GM18861 (cell line): Measurements from ENCODE around the gene ZBTB7B.

Experiments
- ATAC-seq: cut with Tn5 transposase; IDR thresholded peaks from one replicate; pipeline ENCODE4 v1.9.1; 2021; ENCODE audit not compliant: unreplicated experiment

ZBTB7B gene

DNA sequence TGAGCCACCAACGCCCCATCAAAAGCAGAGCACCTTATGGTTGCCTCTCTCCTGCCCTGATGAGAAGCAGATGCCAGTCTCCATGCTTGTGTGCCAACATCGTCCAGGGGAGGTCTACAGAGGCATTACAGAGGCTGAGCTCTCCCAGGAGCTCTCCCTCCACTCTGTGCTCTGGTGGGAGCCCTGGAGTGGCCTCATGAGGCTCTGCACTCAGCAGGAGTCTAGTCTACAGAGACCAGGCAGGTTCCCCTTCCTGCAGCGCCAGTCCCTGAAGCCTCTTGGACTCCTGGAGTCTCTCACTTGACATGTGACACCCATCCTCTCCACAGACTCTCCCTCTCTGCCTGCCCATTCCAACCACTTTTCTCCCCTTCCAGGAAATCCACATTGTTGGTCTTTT is 34.4 kb downstream of the ZBTB7B start:
- no peak for ATAC-seq

DNA sequence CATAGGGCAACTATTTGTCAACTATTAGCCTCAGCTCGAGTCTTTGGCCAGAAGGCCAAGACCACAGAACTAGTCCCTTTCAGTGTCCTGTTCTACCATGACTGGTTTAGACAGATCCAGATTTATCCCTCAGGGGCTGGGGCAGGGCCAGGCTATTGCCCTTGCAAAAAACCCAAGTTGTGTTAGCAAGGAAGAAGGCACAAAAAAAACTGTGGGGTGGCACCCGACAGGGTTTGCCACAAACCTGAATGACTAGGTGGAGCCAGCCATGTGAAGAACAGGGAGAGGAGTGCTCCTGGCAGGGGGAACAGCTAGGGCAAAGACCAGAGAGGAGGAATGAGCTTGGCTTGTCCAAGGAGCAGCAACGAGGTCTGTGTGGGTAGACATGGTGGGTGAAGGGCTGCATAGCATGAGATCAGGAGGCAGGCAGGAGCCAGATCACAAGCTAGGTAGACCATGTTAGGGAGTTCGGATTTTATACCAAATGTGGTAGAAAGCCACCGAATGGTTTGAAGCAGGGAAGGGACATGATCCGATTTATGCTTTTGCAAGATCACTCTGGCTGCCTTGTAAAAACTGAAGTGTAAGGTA is 35.3 kb downstream of the ZBTB7B start:
- ATAC-seq = no peak

DNA sequence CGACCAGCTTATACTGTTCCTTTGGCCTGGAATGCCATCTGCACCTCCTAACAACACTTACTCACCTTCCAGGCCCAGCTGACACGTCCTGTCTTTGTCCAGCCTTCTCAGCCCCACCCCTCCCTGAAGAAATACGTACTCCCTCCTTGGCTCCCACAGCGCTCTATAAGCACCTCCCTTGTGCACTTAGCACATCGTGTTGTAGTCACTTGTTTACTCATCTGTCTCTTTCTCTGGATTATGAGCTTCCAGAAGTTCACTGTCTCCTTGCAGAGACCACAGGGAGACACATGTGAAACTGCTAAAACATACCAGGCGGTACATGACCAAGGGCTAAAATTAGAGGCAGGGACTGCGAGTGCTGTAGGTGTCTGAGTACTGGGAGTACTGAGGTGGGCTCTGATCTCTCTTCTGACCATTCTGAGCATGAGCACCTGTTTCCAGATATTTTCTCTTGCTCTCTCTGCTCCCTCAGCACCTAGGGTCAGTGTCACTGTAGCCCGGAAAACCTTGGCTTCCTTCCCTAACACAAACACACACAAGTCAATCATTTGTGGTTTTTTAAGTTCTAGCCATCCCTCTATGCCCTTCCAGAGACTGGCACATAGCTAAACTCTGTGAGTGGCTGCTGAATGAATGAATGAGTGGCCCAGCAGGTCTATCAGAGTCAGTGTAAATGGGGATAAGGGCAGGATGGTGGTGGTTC is 36.2 kb downstream of the ZBTB7B start:
- no peak for ATAC-seq

DNA sequence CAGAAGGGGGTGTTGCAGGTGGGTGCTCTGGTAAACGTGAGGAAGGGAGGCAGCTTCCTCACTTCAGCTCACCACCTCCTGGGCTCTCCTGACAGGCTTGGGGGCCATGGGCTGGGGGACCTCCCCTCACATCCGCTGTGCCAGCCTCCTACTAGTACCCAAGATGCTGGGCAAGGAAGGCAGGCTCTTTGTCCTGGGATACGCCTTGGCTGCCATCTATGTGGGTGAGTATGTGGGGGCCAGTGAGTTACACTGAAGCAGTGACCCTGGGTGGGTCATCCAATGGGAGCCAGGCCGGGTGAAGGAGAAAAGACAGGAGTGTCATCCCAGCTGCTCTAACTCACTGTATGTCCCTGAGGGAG is 36.7 kb downstream of the ZBTB7B start:
- ATAC-seq = no peak

DNA sequence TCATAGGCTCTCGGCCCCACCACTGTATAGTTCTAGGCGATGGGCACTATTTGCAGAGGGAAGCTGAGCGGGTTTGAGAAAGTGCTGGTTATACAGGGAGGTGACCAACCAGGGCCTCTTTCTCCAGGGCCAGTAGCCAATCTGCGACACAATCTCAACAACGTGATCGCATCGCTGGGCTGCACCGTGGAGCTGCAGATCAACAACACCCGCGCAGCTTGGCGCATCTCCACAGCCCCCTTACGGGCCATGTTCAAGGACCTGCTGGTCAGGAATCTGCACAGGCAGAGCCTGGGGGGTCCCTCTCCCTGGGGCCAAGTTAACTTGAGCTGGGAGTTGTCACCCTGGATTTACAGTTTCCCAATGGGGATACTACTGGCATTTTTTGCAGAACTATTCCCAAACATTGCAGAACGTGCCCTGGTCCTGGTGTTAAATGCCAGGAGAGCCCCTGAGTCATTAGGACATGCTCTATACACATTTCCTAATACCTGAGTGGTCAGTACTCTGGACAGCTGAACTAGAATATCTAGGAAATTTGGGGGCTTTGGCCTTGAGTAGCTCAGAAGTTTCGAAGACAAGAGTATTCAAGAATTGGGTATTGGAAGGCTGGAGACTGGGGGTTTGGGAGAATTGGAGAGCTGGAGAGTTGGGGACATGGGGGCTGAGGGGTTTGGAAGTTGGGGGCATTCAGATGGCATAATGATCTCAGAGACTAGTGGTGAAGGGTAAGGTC is 37.9 kb downstream of the ZBTB7B start:
- ATAC-seq = no peak

DNA sequence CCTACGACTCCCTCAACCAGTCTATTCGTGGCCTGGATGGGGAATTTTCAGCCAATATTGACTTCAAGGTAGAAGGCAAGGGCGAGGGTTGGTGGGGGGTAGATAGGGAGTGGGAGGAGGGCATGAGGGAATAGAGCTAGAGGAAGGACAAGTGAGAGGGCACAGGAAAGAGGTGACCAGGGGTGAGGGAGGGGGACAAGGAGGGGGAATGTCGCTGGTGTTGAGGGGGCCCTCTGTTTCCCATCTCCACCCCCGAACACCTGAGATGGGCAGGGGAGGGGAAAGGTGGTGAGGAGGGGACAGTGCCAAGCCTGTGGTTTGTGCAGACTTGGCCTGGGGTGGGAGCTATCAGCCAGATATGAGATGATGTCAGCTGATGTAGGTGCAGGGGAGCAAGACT is 40.2 kb downstream of the ZBTB7B start:
- no peak for ATAC-seq

DNA sequence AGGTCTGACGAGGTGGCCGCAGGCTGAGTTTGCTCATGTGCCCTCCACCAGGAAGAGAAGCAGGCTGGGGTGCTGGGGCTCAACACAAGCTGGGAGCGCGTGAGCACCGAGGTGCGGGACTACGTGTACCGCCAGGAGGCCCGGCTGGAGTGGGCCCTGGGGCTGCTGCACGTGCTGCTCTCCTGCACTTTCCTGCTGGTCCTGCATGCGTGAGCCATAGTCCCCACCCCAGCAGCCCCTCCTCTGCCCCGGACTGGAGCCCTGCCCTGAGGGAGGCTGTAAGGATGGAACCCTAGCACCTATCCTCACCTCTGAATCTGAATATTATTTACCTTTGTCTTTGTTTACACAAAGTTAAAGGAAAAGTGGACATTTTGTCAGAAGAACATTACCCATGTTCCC is 40.7 kb downstream of the ZBTB7B start:
- no peak for ATAC-seq

DNA sequence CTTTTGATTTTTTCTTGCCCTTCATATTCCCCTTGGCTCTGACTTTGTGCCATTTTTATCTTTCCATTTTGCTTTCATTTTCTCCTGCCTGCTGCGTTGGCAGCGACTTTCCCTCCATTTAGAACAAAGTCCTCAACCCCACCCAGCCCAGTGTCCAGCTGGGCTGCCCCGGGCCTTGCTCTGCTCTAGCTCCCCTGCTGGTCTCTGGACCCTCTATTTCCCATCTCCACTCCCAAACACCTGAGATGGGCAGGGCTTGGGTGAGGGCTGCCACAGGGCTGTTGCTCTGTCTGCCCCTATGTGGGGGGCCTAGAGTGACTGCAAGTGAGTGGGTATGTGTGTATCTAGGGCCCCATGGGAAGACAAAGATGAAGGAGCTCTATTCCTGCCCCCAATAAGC is 41.2 kb downstream of the ZBTB7B start:
- no peak for ATAC-seq

DNA sequence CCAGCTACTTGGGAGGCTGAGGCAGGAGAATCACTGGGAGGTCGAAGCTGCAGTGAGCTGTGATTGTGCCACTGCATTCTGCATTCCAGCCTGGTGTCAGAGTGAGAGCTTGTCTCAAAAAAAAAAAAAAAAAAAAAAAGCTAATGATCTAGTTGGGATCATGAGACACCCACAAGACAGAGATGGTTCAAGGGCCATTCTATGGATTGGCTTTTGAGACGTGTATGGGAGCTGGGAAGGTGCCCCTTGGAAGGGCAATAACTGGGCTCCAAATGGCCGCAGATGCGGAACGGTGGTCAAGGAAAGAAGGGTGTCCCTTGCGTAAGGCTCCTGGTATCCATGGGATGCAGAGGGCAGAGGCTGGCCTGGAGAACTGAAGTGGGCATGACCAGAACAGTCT is 41.8 kb downstream of the ZBTB7B start:
- no peak for ATAC-seq

DNA sequence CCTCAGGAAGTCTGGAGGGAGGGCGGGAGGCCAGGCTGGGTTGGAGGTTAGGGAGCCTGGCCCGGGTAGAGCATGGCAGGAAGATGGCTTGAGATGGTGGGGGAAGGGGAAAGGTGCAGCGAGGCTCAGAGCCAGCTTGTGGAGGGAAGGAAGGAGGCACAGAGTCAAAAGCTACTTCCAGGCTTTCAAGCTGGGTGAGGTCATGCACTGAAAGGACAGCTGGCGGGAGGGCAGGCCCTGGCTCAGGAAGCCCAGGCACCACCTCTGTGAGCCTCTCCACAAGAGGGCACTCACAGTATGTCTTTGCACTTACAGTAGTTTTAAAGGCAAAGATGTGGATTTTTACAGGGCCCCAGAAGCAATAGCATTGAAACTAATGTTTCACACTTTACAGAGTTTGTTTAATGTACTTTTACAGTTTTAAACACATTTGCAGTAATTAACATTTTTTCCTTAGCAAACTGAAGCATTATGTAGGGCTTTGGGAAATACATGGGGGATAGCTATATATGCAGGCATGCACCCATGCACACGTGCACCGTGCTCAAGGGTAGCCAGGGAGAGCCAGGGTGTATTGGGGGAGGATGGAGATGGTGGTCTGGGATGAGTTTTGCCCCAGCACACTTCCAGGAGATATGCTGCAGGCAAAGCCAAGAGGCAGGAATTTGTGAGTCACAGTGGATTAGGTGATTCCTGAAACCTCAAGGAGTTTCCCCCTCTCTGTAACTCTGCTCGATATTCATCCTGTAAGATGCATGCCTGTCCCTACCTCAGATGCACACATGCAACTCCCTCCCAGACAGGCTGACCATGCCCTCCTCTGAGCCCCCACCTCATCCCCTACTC is 42.4 kb downstream of the ZBTB7B start:
- ATAC-seq = no peak

DNA sequence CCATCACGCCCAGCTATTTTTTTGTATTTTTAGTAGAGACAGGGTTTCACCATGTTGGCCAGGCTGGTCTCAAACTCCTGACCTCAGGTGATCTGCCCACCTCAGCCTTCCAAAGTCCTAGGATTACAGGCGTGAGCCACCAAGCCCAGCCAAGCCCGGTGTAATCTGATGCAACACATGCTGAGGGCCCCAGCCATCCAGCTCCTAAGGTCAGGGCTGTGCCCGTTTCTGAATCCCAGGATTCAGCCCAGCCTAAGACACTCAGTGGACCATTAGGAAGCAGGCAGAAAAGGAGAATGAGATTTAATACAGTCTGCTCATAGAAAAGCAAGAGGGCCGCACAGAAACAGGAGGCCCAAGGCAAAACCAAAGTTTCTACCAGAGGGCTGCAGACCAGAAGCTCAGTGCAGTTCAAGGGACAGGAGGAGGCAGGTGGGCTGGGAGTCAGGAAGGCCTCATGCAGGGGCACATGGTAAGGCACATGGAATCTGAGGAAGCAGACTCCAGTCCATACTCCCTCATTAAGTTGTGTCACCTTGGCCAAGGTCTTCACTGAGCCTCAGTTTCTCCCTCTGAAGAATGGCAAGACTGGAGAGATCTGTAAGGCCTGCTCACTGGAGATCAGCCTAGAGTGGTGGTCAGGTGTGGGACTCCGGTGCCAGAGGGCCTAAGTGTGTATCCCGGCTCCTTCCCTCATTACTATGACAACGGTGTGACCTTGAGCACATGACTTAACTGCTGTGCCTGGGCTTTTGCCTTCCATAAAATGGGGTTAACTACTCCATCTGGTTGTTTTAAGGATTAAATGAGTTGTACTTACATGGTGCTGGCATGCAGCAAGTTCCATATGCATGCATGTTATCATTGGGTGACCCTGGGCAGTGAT is 46.1 kb downstream of the ZBTB7B start:
- no peak for ATAC-seq

DNA sequence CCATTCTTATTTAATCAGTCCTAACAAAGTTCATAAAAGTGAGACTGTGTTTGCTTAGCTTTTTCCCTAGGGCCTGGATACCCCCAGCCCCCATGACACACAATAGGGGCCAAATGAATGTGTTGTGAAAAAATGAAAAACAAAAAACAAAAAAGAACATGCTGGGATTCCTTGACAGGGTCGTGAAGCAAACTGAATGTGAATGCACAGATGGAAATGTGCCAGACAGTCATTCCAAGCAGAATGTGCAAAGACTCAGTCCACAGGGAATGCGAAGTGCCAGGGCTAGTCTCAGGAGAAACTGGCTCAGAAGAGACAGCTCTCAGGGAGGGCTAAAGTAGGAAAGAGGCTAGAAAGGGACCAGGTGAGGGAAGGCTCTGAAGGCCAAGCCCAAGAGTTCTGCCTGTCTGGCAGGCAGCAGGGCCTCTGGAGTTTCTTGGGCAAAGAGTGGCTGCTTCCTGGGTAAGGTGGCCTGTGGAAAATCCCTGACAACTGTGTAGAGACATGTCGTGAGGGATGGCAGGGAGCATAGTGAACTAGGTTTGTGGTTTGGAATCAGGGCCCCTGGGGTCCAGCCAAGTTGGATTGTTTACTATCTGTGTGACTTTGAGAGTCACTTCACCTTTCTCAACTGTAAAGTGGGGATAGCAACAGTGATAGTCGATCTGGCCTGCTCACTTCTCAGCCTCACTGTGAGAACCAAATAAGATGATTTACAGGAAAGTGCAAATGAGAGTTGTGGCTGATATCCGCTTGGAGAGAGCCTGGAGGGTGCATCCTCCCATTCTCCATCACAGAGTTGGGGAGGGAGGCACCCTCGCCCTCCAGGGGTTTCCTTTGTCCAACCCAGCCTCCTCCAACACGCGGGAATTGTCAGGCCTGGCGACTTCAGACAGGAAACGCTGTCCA is 47.3 kb downstream of the ZBTB7B start:
- no peak for ATAC-seq

DNA sequence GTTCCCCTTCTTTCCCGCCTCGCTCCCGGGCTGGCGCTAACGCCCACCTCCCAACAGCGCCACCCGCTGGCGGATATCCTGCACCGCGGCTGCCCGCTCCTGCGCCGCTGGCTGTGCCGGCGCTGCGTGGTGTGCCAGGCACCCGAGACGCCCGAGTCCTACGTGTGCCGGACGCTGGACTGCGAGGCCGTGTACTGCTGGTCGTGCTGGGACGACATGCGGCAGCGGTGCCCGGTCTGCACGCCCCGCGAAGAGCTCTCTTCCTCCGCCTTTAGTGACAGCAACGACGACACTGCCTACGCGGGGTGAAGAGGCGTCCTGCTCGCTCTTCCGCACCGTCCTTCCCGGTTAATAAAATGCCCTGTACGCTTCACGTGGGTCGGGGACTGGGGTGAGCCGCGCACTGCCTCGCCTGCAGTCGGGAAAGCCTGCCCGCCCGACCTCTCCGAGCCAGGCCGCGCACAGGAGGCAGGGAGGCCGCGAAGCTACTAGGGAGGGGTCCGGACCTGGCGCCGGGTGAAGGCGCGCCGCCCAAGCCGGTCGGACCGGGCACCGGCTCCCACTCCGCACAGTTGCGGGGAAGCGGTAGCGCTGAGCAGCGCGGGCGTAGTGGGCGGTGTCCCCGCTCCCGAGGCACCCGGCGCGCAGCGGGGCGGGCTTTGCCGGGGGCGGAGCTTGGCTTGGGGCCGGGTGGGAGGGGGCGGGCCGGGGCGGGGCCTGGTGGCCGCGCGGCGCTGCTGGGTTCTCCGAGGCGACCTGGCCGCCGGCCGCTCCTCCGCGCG is 48.1 kb downstream of the ZBTB7B start, which contains the start of gene ADAM15:
ADAM15 (plus strand) TSS at position 757 of the 782 bp plus-strand sequence. CDS start 71 bp downstream, outside the sequence.
- peak; percentile 42 for ATAC-seq

DNA sequence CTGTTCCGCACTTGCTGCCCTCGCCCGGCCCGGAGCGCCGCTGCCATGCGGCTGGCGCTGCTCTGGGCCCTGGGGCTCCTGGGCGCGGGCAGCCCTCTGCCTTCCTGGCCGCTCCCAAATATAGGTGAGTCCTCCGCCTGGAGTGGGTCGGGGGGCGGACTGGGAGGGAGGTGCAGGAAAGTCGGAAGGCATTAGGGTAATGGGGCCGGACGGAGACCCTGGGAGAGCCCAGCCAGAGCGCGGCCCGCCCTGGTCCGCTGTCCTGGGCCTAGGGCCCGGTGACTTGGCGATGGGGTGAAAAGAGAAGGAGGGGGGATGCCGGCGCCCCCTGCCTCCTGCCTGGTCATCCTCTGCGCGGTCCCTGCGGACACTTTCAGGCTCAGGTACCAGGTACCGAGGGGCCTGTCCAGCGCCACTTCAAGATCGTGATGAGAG is 48.8 kb downstream of the ZBTB7B start:
- no peak for ATAC-seq

DNA sequence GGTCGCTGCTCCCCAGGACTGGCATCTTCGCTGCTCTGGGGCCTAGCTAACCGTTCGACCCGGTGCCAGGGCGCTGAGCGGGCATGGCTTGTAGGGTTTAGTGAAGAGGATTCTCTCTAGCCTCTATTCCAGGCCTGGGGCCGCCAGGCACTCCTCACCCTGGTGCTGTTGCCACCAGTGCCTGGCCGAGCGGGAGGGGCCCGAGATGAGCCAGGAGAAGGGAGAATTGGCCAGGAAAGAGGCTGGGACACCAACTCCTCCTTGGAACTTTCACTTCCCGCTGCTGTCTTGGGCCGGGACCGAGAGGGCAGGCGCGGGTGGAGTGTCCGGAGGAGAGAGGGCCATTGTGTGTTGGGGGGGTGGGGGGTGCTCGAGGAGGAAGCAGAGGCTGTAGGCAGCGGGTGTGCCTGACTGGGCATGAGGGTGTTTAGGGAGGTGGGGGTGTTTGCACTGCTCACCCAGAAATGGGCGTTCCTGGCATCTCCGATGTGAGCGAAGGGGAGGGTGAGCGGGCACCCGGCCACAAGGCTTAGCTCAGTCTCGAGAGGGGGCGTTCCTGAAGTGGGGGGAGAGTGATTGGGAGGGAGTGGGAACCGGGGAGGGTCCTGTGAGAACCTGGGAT is 49.3 kb downstream of the ZBTB7B start:
- peak; percentile 5 for ATAC-seq

DNA sequence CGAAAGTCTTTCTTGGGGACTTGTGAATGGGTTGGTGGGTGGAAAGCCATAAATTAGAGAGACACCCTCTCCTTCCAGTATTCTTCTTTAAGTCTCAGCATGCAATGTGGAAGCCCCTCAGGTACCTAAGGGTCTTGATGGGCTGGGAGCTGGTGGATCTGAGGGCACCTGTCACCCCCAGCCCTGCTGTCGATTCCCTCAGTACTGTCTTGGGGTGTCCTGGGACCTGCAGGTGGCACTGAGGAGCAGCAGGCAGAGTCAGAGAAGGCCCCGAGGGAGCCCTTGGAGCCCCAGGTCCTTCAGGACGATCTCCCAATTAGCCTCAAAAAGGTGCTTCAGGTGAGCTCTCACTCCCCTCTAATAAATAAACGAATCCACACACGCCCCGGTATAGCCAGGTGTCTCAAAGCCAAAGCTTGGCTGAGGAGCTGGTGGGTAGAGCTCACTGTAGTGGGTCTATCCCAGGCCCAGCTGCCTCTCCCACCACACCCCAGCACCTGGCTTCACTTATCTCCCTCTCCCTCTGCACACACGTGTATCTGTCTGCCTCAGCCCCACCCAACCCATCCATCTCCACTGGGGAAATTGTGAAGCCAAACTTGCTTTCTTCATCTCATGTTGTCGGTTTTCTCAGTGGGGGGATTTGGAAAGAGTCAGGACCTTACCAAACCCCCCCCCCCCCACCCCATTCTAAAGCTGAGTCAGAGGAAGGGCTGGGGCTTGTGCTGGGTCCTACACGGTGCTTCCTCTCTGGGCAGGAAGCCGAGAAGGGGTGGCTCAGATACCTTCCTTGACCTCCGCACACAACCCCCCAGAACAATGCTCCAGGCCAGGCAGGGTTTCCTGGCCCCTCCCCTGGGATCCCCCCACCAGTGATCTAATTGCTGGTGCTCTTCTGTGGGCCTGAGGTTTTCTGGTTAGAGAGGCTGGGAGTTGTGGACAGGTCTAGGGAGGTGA is 50.1 kb downstream of the ZBTB7B start:
- no peak for ATAC-seq

DNA sequence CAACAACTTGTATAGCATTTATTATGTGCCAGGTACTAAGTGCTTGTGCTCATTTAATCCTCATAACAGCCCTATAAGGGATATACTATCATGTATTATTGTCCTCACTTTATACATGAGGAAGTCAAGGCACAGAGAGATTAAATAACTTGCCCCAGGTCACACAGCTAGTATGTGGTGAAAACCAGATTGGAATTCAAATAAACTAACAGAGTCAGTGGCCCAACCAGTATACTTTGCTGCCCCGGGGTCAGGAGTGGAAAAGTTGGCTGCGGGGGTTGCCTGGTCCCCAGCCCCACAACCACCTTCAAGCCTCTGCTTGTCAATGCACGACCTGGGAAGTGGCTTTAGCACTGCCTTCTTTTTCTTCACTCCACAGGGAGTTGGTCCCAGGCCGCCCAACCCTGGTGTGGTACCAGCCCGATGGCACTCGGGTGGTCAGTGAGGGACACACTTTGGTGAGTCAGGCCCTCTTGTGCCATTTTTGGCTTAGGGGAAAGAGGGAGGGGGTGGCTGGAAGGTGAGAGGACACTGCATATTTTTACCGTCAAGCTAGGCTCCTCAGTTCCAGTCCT is 51.0 kb downstream of the ZBTB7B start:
- ATAC-seq = no peak
